GM21528 (cell line): ENCODE data around the gene CPNE4.

ENCODE experiments used
- ATAC-seq: cut with Tn5 transposase; IDR thresholded peaks from one replicate; pipeline ENCODE4 v1.9.1; 2021; ENCODE audit warnings: mild to moderate bottlenecking, moderate library complexity; ENCODE audit not compliant: unreplicated experiment, low FRiP score

The CPNE4 gene

DNA sequence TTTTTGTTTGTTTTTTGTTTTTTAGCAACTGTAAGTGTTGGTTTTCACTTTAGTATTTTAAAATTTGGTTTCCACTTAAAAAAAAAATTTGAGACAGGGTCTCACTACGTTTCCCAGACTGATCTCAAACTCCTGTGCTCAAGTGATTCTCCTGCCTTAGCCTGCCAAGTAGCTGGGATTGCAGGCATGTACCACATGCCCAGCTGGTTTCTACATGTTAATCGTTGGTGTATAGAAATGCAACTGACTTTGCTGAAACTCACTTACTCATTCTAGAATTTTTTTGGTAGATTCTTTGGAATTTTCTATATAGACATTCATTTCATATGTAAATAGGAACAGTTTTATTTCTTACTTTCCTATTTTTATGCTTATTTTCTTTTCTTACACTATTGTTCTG is 287.3 kb downstream of the CPNE4 start:
- no peak for ATAC-seq

DNA sequence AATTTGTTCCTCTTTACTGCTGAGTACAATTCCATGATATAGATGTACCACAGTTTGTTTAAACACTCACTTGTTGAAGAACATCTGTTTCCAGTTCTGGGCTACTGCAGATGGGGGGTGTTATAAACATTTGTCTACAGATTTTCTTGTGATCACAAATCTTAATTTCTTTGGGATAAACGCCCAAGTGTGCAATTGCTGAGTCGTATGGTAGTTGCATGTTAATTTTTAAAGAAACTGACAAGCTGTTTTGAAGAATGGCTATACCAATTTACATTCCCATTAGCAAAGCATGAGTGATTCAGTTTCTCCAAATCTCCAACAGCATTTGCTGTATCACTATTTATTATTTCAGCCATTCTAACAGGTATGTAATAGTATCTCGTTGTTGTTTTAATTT is 290.0 kb downstream of the CPNE4 start:
- ATAC-seq = no peak

DNA sequence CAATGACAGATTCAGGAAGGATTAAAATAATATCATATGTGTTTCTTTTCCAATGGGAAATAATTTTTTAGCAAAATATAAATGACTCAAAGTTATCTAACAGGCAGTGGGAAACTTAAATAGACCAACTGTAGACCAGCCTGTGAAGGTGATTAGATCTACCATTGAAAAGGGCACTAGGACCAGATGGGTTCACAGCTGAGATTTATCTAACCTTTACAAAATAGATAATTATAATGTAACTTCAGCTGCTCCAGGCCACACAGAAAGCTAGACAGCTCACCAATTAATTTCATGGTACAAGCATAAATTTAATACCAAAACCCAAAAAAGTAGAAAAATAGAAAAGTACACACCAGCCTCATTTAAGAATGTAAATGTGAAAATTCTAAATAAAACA is 291.7 kb downstream of the CPNE4 start:
- ATAC-seq = no peak

DNA sequence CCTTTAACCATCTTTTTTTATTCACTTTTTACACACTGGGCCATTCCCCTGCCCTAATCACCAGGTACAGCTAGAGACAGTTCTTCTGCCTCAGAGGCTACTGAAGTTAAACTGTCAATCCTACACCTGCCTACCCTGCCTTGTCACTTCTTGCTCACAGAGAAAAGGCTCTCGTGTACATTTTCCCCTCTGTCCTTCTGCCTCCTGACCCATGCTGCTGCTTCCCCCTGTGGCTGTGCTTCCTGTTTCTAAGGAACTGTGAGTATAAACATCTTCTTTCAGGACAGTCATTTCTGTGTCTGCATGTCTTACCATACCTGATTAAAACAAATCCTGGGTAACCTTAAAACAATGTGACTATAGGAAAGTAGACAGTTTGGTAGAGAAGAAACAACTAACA is 295.6 kb downstream of the CPNE4 start:
- ATAC-seq = no peak

DNA sequence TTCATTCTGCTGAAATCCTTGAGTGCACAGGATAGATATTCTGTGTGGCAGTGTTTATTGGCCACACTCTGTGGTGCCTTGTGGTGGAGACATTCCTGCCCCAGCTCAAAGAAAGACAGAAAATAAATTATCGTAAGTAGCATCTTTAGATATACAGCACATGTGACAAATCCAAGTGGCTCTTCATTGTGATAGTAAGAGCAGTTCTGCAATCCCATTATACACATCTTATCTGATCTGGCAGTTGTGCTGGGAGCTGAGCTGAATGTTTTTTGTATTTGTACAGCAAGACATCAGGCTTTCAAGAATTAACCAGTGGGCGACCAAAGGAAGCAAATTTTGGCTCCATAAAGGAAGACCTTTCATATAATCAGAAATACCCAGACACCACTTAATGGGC is 296.7 kb downstream of the CPNE4 start:
- no peak for ATAC-seq

DNA sequence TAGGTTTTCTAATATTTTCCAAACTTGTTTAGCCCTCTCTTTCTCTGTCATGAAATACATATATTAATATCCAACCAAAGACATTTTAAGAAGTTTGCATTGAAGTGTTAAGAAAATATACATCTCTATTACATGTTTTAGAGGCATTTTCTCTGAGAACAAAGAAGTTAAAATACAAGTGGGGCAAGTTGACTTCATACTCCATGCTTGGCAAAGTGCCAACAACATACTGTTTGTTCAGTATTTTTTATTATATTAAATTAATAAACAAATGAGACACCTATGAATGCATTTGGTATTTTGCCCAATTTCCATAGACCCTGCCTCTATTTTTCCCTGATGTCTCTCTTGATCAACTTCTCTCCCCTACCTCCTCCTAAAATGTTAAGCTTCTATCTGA is 299.3 kb downstream of the CPNE4 start:
- no peak for ATAC-seq

DNA sequence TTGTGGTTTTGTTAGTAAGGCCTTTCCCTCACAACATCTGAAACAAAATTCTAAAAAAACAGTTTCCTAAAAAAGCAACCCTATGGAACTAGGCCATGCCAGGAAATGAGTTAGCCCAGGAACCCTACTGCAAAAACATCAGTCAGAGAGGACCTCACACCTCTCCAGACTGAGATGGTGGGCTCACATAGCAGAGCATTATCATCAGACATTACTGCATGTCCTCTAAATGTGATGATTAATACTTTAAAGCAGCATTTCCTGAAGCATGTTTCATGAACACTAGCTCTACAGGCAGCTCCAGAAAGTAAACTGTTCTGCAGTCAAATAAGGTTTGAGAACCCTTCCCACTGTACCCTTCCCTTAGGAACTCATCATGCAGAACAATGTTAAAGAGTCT is 299.7 kb downstream of the CPNE4 start:
- ATAC-seq = no peak

DNA sequence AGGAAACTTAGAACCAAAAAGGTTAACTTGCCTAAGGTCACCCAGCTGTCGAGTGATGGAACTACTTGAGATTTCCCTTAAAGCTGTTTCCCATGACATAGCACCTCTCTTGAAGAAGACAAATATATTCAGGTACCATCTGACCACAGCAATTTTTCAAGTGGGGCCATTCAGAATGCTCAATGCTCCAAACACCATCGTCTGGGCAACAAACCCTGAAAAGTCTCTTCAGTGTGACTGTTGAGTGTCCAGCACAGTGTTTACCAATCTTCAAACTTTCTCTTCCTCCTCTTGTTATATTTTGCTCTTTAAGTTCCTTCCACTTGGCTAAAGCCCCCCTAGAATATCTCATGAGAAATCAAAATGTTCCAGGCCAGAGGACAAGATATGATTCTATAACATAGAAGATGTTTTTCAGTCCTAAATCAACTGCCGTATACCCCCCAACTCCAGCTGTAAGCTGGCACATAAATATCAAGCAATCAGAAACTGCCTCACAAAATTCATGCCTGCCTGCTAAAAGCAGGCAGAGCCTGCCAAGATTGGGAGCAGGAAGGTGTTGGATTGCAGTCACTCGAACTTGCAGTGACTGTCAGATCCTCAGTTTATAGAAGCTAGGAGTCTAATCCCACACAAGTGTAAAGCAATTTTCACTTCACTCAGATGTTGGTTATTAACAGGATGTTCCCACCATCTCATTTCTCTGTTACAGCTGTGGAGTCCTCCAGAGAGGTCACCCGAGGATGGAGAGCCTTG is 301.6 kb downstream of the CPNE4 start:
- no peak for ATAC-seq

DNA sequence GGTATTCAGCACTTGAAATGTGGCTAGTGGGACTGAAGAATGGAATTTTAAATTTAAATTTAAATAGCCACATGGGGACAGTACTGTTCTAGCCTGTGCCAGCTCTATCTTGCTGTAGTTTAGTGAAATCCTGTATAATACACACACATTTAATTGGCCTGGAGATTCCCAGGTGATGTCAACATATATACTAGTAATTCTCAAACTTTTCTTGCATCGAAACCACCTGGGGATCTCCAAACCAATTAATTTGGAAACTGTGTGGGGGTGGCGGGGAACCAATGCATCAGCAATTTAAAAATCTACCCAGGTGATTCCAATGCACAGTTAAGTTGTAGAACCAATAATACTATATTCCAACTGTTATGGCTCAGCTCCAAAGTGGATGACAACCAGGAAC is 303.1 kb downstream of the CPNE4 start:
- ATAC-seq = no peak

DNA sequence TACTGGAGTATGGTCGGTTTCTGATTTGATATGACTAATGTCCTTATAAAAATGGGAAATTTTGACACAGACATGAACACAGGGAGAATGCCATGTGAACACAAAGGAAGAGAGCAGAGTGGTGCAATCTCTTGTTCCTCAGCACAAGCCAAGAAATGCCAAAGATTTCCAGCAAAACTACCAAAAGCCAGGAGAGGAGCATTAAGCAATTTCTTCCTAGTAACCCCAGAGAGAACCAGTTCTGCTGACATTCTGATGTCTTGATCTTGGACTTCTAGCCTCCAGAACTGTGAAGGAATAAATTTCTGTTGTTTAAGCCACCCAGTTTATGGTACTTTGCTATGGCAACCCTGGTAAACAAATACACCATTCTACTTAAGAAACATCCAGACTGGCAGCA is 304.2 kb downstream of the CPNE4 start:
- ATAC-seq = no peak

DNA sequence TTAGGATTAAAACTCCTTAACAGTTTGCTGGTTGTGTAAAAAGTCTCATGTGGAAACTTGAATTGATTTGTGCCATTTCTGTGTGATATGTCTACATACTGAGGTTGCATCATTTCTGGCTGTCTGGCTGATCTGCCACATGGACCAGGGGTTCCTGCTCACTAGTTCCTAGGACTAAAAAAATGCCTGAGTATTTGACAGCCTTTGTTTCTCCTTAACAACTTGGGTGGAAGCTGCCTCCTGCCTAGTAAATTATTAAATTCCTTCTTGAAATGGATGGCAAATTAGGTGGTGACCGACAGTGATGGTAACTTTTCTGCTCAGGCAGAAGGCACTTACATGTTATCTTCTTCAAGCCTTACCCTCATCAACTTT is 305.2 kb downstream of the CPNE4 start:
- ATAC-seq = no peak

DNA sequence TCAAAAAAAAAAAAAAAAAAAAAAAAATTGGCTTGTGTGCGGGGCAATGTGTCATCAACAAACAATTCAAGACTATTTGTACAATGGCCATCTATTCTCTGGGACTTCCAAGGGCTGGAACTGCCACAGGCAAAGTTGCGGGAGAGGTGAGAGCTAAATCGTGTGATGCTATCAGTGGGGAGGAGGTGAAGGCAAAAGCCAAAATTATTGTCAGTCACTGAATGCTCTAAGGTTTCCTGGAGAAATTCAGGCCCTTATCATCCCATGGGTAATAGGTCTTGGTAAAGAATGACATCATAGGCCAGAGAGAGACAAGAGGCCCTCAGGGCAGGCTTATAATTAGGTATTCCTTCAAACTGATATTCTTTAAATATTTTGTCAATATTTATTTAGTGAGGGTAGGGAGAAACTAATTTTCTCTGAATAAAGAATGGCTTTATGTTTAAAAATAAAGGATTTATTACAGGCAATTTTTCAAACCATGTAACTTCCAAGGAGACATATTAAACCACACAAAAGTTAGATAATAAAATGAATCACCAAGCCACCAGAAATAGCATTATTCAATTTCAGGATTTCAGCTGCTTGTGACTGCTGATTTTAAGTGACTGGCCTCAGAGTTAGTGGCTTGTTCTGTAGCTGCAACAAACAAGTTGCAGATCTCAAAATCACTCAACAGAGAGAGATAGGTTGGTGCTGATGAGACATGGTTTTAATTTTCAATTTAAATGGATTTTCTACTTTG is 305.7 kb downstream of the CPNE4 start:
- no peak for ATAC-seq

DNA sequence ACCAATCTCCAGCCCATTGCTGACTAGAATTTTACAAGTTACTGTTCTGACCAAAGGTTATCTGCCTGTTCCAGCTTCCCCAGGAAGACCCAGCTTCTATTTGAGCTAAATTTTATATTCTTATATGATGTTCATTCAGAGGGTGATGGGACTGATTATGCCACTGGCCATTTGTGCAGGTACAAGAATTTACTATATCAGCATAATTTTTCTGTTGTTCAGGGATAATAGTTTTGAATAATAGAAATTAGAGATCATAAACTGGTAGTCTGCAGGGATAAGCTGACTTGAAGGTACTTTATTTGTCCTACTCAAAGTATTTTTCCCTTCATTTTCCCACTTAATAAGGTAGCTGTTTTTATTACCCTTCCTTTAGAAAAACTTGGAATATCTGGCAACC is 309.4 kb downstream of the CPNE4 start:
- no peak for ATAC-seq

DNA sequence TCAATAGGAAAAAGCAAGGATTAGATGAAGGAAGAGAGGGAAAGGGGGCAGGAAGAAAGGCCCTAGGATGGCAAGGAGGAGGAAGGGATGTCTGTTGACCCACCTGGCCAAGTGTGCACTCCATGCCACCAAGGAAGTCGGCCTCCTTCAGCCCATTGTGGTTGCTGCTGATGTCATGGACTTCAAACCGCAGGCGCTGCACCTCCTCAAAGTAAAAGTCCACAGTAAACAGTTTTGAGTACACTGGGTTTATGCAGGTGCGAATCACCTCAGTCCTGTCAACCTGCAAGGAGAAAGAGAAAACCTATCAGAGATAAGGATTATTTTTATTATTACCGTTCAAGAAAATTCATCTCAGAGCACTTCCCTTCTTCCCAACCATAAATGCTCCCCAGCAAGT is 311.5 kb downstream of the CPNE4 start:
- ATAC-seq = no peak

DNA sequence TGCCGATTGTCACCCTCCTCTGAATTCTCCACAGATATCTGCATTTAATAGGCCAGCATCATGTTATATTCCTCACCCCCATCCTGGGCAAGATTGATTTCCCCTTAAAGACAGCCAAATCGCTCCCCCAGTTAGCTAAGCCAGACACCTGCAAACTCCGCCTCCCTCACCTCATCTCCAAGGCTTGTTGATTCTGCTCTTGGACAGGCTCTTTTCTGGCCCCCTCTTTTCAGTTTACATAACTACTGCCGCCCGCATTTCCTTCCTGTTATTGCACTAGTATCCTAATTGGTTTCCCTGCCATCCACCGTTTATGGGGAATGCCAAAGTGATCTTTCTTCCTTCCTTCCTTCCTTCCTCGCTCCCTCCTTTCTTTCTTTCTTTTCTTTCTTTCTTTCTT is 317.3 kb downstream of the CPNE4 start:
- ATAC-seq = no peak

DNA sequence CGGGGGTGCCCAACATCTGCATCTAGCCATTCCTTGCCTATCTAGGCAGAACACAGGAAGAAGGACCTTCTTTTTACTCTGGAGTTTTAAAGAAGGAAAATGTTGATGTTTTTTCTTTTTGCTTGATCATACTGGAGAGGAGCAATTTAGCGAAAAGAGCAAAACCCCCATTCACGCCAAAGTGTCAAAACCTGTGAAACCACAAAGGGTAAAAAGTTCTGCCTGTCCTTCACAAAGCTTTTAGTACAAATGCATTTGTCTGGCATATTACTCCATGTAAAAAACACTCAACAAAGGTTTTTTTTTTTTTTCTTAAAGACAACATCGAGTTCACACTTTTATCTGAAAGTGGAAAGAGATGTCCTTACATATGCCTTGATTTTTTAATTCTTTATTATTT is 317.9 kb downstream of the CPNE4 start:
- no peak for ATAC-seq

DNA sequence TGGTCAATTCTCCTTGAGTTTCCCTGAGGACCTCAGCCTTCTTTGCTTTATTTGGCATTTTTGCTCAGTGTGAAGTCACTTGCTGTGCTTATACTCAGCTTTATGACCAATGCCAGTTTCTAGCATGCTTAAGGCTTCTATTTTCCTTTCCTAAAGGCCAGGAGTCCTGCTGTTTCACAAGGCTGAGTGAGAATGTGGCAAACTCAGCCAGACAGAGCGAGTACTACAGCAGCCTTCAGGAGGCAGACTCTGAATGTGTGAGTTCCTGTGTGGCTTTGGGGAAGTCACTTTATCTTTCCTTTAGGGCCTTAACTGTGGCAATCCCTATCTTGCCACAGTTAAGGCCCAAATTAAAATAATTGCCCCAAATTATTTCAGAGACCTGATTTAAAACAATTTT is 318.8 kb downstream of the CPNE4 start:
- no peak for ATAC-seq

DNA sequence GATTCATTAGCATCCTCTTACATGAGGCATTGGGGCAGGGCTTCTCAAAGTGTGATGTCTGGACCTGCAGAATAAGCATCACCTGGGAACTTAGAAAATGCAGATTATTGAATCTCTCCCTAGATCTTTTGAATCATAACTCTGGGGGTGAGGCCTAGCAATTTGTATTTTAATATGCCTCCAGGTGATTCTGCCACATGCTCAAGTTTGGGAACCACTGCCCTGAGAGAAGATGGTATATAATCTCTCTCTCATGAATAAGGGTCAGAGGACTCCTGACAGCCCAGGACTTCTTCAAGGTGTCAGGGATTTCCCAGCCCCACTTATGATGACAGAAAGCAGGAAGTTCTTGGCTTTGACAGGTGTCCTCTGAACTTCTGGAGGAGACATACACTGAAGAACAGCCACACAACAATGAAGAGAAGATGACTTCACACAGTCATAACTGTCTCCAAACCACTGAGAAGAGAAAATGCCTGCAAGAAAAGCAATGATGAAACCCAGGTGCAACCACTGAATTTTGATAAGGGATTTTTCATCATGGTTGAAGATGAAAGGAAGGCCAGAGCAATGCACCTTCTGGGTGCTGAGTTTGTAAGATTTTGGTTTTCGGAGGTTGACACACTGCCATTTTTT is 320.1 kb downstream of the CPNE4 start:
- peak; percentile 84 for ATAC-seq

DNA sequence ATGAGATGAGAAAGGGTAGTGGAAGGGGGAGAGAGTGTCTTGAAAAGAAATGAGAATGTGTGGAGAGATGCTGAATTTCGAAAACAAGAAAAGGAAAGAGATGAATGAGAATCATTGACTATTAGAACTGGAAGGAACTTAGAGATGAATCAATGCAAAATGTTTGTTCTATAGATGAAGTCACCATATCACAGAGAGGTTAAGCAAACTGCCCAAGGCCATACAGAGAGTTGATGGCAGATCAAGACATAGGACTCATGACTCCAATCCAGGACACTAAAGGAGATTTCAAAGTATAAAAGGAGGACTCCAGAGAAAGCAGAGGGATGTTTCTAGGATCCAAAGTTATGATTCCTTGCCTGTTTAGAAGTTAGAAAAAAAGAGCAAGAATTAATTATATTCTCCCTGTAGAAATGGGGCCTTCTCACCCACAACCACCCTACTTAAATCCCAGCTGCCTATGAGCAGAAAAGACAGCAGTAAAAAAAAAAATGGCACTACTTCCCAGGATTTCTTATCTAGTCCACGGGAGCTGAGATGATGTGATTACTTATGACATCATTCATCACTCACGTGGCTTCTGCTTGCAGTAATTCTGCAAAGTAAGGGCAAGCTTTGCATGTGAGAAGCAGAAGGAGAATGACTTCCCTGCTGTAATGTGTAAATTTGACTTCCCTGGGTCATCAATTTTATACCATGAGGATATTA is 321.2 kb downstream of the CPNE4 start:
- ATAC-seq = no peak

DNA sequence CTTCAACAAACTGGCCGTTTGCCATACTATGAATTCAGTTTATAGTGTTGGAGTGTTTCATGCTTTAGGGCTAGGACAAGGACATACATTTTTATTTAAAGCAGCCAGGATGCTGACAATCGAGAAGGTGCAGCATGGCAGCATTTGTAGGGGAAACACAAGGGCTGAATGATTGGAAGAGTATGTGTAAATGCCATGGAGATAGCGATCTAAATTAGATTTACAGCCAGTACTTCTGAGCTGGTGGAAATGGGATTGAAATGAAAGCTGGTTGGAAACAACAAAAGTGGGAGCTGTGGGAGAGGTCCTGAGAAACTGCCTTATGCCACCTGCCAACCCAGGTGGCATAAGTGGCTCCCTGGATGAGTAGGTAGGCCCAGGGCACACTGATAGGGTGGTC is 322.2 kb downstream of the CPNE4 start:
- no peak for ATAC-seq

DNA sequence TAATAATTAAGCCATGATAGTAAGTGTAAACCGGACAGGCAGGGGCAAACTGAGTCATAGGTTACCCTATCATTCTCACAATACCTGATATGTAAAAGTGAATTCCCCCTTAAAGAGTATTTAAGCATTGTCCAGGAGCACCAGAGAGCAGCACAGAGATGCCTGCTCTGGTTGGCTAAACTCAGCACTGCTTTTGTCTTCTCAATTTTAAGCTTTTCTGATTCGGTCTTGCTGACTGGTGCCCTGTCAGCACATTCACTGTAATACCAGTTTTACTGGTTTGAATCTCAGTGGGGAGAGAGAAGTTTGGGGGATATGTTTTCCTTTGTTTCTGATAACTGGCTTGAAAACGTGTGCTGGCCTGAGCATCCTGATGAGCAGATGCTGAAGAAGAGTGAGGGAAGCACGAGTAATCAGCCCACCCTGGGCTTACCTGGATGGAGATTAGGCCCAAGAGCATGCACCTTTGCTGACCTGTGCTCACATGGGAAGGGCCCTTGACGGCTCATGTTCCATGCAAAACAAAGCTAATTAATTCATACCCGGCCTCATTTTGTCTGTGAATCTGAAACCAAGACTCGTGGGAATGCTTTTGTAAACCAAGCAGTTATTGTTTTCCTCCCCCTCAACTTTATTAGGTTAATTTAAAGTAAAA is 323.6 kb downstream of the CPNE4 start:
- ATAC-seq = no peak
